NCI-H345 treated with DMSO at 0.1 percent for 48 hours (cell line): Measurements from ENCODE around the gene OLIG1.

ENCODE experiments used
- DNase-seq: peaks from one replicate; lab custom pipeline; 2025; ENCODE audit not compliant: unreplicated experiment; lab: John Stamatoyannopoulos, UW

The OLIG1 gene, protein sequence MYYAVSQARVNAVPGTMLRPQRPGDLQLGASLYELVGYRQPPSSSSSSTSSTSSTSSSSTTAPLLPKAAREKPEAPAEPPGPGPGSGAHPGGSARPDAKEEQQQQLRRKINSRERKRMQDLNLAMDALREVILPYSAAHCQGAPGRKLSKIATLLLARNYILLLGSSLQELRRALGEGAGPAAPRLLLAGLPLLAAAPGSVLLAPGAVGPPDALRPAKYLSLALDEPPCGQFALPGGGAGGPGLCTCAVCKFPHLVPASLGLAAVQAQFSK

GRCh38 chr21:33069994-33070743 lies at the start of gene OLIG1:
Gene OLIG1 (plus strand): TSS chr21:33070141. CDS start chr21:33070247, 106 bp downstream.
- peak; percentile 69 for DNase-seq

DNA sequence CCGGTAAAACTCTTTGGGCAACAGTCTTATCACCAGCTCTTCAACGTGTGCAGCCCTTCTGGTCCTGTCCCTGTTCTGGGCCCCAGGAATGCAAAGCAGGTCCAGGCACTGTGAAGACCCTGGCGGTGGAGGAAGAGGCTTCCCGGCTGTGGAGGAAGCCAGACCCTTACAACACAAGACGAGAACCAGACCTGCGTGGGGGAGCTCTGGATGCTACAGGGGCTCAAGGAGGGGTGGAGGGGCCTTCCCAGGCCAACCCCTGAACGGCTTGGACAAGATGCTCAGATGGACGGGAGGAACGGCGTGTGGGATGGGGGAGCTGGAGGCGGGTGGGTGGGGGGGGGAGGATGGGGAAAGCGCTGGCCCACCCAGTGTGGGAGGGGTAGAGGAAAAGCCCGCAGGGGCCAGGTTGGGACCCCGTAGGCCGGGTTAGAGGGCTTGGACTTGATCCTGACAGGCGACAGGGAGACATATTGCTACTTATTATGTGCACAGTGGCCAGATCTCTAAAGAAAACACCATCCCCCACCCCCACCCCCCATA lies 49.3 kb upstream of the OLIG1 start:
- DNase-seq, result no peak

GRCh38 chr21:33021150-33021549 lies 48.8 kb upstream of the OLIG1 start:
- no peak for DNase-seq

DNA sequence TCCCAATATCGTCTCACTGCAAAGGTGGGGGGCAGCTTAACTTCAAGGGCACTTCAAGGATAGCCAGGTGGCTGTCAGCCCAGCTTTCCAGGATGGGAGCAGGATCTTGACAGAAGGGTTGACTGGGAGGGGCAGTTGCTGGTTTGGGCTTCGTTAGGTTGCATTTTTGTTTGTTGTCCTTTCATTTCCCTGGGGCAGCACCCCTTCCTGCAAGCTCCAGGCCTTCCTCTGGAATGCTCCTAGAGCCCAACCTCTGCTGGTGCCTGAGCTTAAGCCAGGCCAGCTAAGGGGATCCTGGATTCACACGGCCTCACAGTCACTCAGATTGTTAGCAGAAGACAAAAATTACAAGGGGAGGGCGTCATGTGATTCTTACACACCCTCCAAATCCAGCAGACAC lies 48.3 kb upstream of the OLIG1 start:
- no peak for DNase-seq

GRCh38 chr21:33022489-33022827 lies 47.5 kb upstream of the OLIG1 start:
- DNase-seq, result no peak

GRCh38 chr21:33022828-33023573 lies 46.9 kb upstream of the OLIG1 start:
- no peak for DNase-seq

DNA sequence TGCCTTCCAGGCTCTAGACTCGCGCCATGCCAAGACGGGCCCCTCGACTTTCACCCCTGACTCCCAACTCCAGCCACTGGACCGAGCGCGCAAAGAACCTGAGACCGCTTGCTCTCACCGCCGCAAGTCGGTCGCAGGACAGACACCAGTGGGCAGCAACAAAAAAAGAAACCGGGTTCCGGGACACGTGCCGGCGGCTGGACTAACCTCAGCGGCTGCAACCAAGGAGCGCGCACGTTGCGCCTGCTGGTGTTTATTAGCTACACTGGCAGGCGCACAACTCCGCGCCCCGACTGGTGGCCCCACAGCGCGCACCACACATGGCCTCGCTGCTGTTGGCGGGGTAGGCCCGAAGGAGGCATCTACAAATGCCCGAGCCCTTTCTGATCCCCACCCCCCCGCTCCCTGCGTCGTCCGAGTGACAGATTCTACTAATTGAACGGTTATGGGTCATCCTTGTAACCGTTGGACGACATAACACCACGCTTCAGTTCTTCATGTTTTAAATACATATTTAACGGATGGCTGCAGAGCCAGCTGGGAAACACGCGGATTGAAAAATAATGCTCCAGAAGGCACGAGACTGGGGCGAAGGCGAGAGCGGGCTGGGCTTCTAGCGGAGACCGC lies 46.3 kb upstream of the OLIG1 start:
- no peak for DNase-seq

GRCh38 chr21:33024201-33025103 lies 45.5 kb upstream of the OLIG1 start:
- peak; percentile 34 for DNase-seq

GRCh38 chr21:33025106-33025488 lies 44.8 kb upstream of the OLIG1 start:
- no peak for DNase-seq

DNA sequence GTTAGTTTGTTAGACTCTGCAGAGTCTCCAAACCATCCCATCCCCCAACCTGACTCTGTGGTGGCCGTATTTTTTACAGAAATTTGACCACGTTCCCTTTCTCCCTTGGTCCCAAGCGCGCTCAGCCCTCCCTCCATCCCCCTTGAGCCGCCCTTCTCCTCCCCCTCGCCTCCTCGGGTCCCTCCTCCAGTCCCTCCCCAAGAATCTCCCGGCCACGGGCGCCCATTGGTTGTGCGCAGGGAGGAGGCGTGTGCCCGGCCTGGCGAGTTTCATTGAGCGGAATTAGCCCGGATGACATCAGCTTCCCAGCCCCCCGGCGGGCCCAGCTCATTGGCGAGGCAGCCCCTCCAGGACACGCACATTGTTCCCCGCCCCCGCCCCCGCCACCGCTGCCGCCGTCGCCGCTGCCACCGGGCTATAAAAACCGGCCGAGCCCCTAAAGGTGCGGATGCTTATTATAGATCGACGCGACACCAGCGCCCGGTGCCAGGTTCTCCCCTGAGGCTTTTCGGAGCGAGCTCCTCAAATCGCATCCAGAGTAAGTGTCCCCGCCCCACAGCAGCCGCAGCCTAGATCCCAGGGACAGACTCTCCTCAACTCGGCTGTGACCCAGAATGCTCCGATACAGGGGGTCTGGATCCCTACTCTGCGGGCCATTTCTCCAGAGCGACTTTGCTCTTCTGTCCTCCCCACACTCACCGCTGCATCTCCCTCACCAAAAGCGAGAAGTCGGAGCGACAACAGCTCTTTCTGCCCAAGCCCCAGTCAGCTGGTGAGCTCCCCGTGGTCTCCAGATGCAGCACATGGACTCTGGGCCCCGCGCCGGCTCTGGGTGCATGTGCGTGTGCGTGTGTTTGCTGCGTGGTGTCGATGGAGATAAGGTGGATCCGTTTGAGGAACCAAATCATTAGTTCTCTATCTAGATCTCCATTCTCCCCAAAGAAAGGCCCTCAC lies 44.2 kb upstream of the OLIG1 start, which contains the start of gene OLIG2:
Gene OLIG2, plus strand, starts transcription at position 447 of the 954 bp plus-strand sequence. CDS start 928 bp downstream, outside the sequence.
- DNase-seq, result peak; percentile 61

DNA sequence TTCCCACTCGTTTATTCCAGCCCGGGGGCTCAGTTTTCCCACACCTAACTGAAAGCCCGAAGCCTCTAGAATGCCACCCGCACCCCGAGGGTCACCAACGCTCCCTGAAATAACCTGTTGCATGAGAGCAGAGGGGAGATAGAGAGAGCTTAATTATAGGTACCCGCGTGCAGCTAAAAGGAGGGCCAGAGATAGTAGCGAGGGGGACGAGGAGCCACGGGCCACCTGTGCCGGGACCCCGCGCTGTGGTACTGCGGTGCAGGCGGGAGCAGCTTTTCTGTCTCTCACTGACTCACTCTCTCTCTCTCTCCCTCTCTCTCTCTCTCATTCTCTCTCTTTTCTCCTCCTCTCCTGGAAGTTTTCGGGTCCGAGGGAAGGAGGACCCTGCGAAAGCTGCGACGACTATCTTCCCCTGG lies 43.5 kb upstream of the OLIG1 start:
- DNase-seq, result no peak

DNA sequence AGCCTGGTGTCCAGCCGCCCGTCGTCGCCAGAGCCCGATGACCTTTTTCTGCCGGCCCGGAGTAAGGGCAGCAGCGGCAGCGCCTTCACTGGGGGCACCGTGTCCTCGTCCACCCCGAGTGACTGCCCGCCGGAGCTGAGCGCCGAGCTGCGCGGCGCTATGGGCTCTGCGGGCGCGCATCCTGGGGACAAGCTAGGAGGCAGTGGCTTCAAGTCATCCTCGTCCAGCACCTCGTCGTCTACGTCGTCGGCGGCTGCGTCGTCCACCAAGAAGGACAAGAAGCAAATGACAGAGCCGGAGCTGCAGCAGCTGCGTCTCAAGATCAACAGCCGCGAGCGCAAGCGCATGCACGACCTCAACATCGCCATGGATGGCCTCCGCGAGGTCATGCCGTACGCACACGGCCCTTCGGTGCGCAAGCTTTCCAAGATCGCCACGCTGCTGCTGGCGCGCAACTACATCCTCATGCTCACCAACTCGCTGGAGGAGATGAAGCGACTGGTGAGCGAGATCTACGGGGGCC lies 43.0 kb upstream of the OLIG1 start:
- DNase-seq, result no peak

GRCh38 chr21:33027401-33028286 lies 42.3 kb upstream of the OLIG1 start:
- no peak for DNase-seq

DNA sequence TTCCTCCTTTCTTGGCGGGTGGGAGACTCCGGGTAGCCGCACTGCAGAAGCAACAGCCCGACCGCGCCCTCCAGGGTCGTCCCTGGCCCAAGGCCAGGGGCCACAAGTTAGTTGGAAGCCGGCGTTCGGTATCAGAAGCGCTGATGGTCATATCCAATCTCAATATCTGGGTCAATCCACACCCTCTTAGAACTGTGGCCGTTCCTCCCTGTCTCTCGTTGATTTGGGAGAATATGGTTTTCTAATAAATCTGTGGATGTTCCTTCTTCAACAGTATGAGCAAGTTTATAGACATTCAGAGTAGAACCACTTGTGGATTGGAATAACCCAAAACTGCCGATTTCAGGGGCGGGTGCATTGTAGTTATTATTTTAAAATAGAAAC lies 41.7 kb upstream of the OLIG1 start:
- DNase-seq, result no peak

DNA sequence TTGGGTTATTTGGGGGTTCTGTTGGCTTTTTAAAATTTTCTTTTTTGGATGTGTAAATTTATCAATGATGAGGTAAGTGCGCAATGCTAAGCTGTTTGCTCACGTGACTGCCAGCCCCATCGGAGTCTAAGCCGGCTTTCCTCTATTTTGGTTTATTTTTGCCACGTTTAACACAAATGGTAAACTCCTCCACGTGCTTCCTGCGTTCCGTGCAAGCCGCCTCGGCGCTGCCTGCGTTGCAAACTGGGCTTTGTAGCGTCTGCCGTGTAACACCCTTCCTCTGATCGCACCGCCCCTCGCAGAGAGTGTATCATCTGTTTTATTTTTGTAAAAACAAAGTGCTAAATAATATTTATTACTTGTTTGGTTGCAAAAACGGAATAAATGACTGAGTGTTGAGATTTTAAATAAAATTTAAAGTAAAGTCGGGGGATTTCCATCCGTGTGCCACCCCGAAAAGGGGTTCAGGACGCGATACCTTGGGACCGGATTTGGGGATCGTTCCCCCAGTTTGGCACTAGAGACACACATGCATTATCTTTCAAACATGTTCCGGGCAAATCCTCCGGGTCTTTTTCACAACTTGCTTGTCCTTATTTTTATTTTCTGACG lies 41.1 kb upstream of the OLIG1 start:
- DNase-seq, result no peak

DNA sequence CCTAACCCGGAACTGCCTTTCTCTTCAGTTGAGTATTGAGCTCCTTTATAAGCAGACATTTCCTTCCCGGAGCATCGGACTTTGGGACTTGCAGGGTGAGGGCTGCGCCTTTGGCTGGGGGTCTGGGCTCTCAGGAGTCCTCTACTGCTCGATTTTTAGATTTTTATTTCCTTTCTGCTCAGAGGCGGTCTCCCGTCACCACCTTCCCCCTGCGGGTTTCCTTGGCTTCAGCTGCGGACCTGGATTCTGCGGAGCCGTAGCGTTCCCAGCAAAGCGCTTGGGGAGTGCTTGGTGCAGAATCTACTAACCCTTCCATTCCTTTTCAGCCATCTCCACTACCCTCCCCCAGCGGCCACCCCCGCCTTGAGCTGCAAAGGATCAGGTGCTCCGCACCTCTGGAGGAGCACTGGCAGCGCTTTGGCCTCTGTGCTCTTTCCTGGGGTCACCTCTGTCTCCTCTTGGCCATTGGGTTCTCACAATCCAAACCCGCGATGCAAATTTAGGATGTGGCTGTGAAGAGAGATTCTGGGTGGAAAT lies 40.5 kb upstream of the OLIG1 start:
- DNase-seq, result no peak

DNA sequence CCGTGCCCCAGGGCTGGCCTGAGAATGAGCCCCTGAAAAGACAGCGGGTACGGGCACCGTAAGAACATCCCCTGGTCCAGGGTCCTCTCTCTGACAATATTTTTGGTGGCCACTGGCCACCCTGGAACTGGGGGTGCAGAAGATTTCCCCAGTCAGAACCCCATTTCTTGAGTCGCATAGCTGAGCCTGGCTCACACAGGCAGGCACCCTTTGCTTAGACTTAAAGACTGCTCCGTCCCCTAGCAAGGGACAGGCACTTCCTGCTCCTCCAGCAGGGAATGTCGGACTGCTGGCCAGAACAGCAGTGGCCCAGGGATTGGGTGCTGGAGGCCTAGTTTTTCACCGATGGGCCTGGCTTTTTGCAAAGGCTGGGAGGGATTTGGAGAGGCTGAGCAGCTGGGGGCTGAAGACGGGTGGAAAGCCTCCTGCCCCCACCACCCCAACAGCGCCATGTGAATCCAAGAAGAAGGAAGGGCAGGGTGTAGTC lies 39.9 kb upstream of the OLIG1 start:
- no peak for DNase-seq
